Astrocyte (in vitro differentiated cells and primary cell): ENCODE data around the gene CASK.

Experiments
- CTCF ChIP-seq: IDR thresholded peaks from 2 replicates; pipeline ENCODE4 v1.5.1; 2011; ENCODE audit warnings: low read depth, mild to moderate bottlenecking, inconsistent platforms, low read length, moderate library complexity; ENCODE audit not compliant: insufficient read depth
- EZH2 ChIP-seq: IDR thresholded peaks from 2 replicates; pipeline ENCODE4 v1.6.1; 2012; ENCODE audit warnings: mild to moderate bottlenecking, low read length, inconsistent platforms; ENCODE audit not compliant: insufficient read depth

GRCh38 chrX:41563876-41564275 lies 359.5 kb downstream of the CASK start:
- TF ChIP-seq EZH2 (no peak), CTCF (no peak)
